Measurements from ENCODE around the gene SLC22A1. TPM values are rescaled to one million over a fixed set of nuclear protein-coding genes. Genes with fewer than 3 reads are reported as not detected.
"Not testable (repeated sequence)": the region's sequence is repeated elsewhere in the genome, so short reads cannot be mapped to it uniquely, and the experiment has no call there.

SLC22A1 gene
- total RNA-seq, 1 donor from 2014 or later, result 1.5 TPM

GRCh38 chr6:160108077-160108476, 13.5 kb upstream of the SLC22A1 start:
- no peak overlapping the region for H3K4me3 Mint-ChIP-seq (ENCODE audit: unreplicated experiment)
- no peaks in the 10 kb centered on the region for H3K9me3 Mint-ChIP-seq (ENCODE audit: unreplicated experiment)
- H3K27me3 Mint-ChIP-seq (ENCODE audit: unreplicated experiment), result no peaks in the 10 kb centered on the region
- H3K36me3 Mint-ChIP-seq (ENCODE audit: unreplicated experiment), result peaks cover 51% of the 10 kb centered on the region
- TF ChIP-seq CTCF (IDR thresholded peaks at IDR 0.05), result no peak
- H3K27ac Mint-ChIP-seq (ENCODE audit: unreplicated experiment), result no peak overlapping the region
- DNase-seq (ENCODE audit: extremely low spot score, unreplicated experiment), result no peak
- H3K4me1 Mint-ChIP-seq (ENCODE audit: unreplicated experiment), result no peaks in the 10 kb centered on the region

- no peaks in the 10 kb centered on the region for H3K4me1 Mint-ChIP-seq (ENCODE audit: unreplicated experiment)
- H3K9me3 Mint-ChIP-seq (ENCODE audit: unreplicated experiment), result no peaks in the 10 kb centered on the region
- H3K36me3 Mint-ChIP-seq (ENCODE audit: unreplicated experiment), result peaks cover 37% of the 10 kb centered on the region
- no peak for TF ChIP-seq CTCF (IDR thresholded peaks at IDR 0.05)
- no peak overlapping the region for H3K4me3 Mint-ChIP-seq (ENCODE audit: unreplicated experiment)
- H3K27ac Mint-ChIP-seq (ENCODE audit: unreplicated experiment), result no peak overlapping the region
- DNase-seq (ENCODE audit: extremely low spot score, unreplicated experiment), result no peak
- H3K27me3 Mint-ChIP-seq (ENCODE audit: unreplicated experiment), result no peaks in the 10 kb centered on the region
These were observed 11.0 kb upstream of the SLC22A1 start for GRCh38 chr6:160110586-160111123.

- no peak overlapping the region for H3K27ac Mint-ChIP-seq (ENCODE audit: unreplicated experiment)
- no peaks in the 10 kb centered on the region for H3K9me3 Mint-ChIP-seq (ENCODE audit: unreplicated experiment)
- H3K4me1 Mint-ChIP-seq (ENCODE audit: unreplicated experiment), result no peaks in the 10 kb centered on the region
- H3K36me3 Mint-ChIP-seq (ENCODE audit: unreplicated experiment), result peaks cover 31% of the 10 kb centered on the region
- no peak overlapping the region for H3K4me3 Mint-ChIP-seq (ENCODE audit: unreplicated experiment)
- no peak for DNase-seq (ENCODE audit: extremely low spot score, unreplicated experiment)
- no peak for TF ChIP-seq CTCF (IDR thresholded peaks at IDR 0.05)
- no peaks in the 10 kb centered on the region for H3K27me3 Mint-ChIP-seq (ENCODE audit: unreplicated experiment)
These were observed 9.8 kb upstream of the SLC22A1 start for GRCh38 chr6:160111806-160112205.

- no peak for TF ChIP-seq CTCF (IDR thresholded peaks at IDR 0.05)
- Mint-ChIP-seq H3K27ac (ENCODE audit: unreplicated experiment) (no peak overlapping the region), H3K4me3 (ENCODE audit: unreplicated experiment) (no peak overlapping the region), H3K36me3 (ENCODE audit: unreplicated experiment) (peaks cover 30% of the 10 kb centered on the region), H3K9me3 (ENCODE audit: unreplicated experiment) (no peaks in the 10 kb centered on the region), H3K27me3 (ENCODE audit: unreplicated experiment) (no peaks in the 10 kb centered on the region), H3K4me1 (ENCODE audit: unreplicated experiment) (no peaks in the 10 kb centered on the region)
- no peak for DNase-seq (ENCODE audit: extremely low spot score, unreplicated experiment)
These were observed 8.9 kb upstream of the SLC22A1 start for GRCh38 chr6:160112628-160113299.

GRCh38 chr6:160114536-160114935, 7.1 kb upstream of the SLC22A1 start:
- not testable (repeated sequence) for H3K4me1 Mint-ChIP-seq (ENCODE audit: unreplicated experiment); H3K27me3 Mint-ChIP-seq (ENCODE audit: unreplicated experiment); H3K4me3 Mint-ChIP-seq (ENCODE audit: unreplicated experiment); H3K27ac Mint-ChIP-seq (ENCODE audit: unreplicated experiment); DNase-seq (ENCODE audit: extremely low spot score, unreplicated experiment); H3K9me3 Mint-ChIP-seq (ENCODE audit: unreplicated experiment)
- H3K36me3 Mint-ChIP-seq (ENCODE audit: unreplicated experiment), result peaks cover 22% of the 10 kb centered on the region

Measured in osteocyte (in vitro differentiated cells).